Liver (tissue), 9 donors: ENCODE measurements around the gene SPANXD. TPM values are rescaled to one million over a fixed set of nuclear protein-coding genes. Genes with fewer than 3 reads are reported as not detected.

ENCODE experiments used
- DNase-seq: peaks from one replicate; pipeline ENCODE4 v3.0.0-alpha.2; 2017; ENCODE audit warnings: low spot score
- H3K27ac ChIP-seq, 2 donors: one replicate each; pipeline ENCODE4 v1.7.0; 2013; ENCODE audit warnings: inconsistent platforms in 2 of 2, low read length in 2 of 2, control low read depth in 1 of 2, low read depth in 1 of 2, mild to moderate bottlenecking in 1 of 2
- H3K27me3 ChIP-seq, 4 donors: one replicate each; pipeline versions ENCODE4 v1.6.1 to v1.7.0; 2013; ENCODE audit warnings: low read length in 3 of 4, inconsistent platforms in 1 of 4, mild to moderate bottlenecking in 1 of 4, moderate library complexity in 1 of 4; ENCODE audit not compliant: control insufficient read depth in 4 of 4, insufficient read depth in 4 of 4
- H3K36me3 ChIP-seq, 4 donors: one replicate each; pipeline versions ENCODE4 v1.6.1 to v1.7.0; 2013; ENCODE audit warnings: low read length in 3 of 4, mild to moderate bottlenecking in 3 of 4, low read depth in 1 of 4, moderate library complexity in 1 of 4; ENCODE audit not compliant: control insufficient read depth in 4 of 4, insufficient read depth in 3 of 4
- H3K4me1 ChIP-seq, 4 donors: one replicate each; pipeline versions ENCODE4 v1.6.1 to v1.7.0; 2013; ENCODE audit warnings: low read length in 3 of 4, mild to moderate bottlenecking in 3 of 4, moderate library complexity in 1 of 4; ENCODE audit not compliant: control insufficient read depth in 4 of 4, insufficient read depth in 4 of 4
- H3K4me3 ChIP-seq, 3 donors: one replicate each; pipeline versions ENCODE4 v1.6.1 to v1.7.0; 2013; ENCODE audit warnings: low read length in 3 of 3, control low read depth in 1 of 3, low read depth in 1 of 3, mild to moderate bottlenecking in 1 of 3
- H3K9ac ChIP-seq, 2 donors: one replicate each; pipeline ENCODE4 v1.7.0; 2013; ENCODE audit warnings: low read length in 2 of 2, mild to moderate bottlenecking in 2 of 2, moderate library complexity in 2 of 2, control low read depth in 1 of 2, low read depth in 1 of 2
- H3K9me3 ChIP-seq, 4 donors: one replicate each; pipeline versions ENCODE4 v1.6.1 to v1.7.0; 2013; ENCODE audit warnings: low read length in 3 of 4; ENCODE audit not compliant: control insufficient read depth in 4 of 4
- ATF3 ChIP-seq: IDR thresholded peaks from 2 replicates; pipeline ENCODE4 v1.6.1; 2016; ENCODE audit warnings: antibody characterized with exemption
- CTCF ChIP-seq: fragments of 150-350 bp; IDR thresholded peaks from 2 replicates; pipeline ENCODE4 v1.5.1; 2017; ENCODE audit warnings: improper control_type of control experiment, low read depth, low read length; ENCODE audit not compliant: missing input control
- EGR1 ChIP-seq, 2 donors: IDR thresholded peaks; 2 replicates each; pipeline ENCODE4 v1.6.1; 2016 to 2018; ENCODE audit warnings: antibody characterized with exemption in 2 of 2, low read depth in 2 of 2
- FOXA1 ChIP-seq: IDR thresholded peaks from 2 replicates; pipeline ENCODE4 v1.6.1; 2016; ENCODE audit warnings: antibody characterized with exemption
- FOXA2 ChIP-seq: IDR thresholded peaks from 2 replicates; pipeline ENCODE4 v1.6.1; 2016; ENCODE audit warnings: antibody characterized with exemption
- GABPA ChIP-seq, 2 donors: IDR thresholded peaks in 1 of 2; conservative IDR thresholded peaks in 1 of 2; 2 replicates each; pipeline ENCODE4 v1.6.1; 2016; ENCODE audit warnings: antibody characterized with exemption in 2 of 2, mild to moderate bottlenecking in 1 of 2, moderate library complexity in 1 of 2
- HNF4A ChIP-seq, 2 donors: conservative IDR thresholded peaks; 2 replicates each; pipeline ENCODE4 v1.6.1; 2016; ENCODE audit warnings: antibody characterized with exemption in 2 of 2, mild to moderate bottlenecking in 2 of 2
- HNF4G ChIP-seq: IDR thresholded peaks from 2 replicates; pipeline ENCODE4 v1.6.1; 2016; ENCODE audit warnings: antibody characterized with exemption
- JUND ChIP-seq, 2 donors: IDR thresholded peaks; 2 replicates each; pipeline ENCODE4 v1.6.1; 2016; ENCODE audit warnings: antibody characterized with exemption in 2 of 2
- NR2F2 ChIP-seq: IDR thresholded peaks from 2 replicates; pipeline ENCODE4 v1.6.1; 2016; ENCODE audit warnings: antibody characterized with exemption
- RAD21 ChIP-seq, 2 donors: IDR thresholded peaks; 2 replicates each; pipeline ENCODE4 v1.6.1; 2016; ENCODE audit warnings: antibody characterized with exemption in 2 of 2, mild to moderate bottlenecking in 2 of 2
- REST ChIP-seq: IDR thresholded peaks from 2 replicates; pipeline ENCODE4 v1.6.1; 2016; ENCODE audit warnings: antibody characterized with exemption, mild to moderate bottlenecking
- SP1 ChIP-seq: IDR thresholded peaks from 2 replicates; pipeline ENCODE4 v1.6.1; 2018; ENCODE audit warnings: antibody characterized with exemption, mild to moderate bottlenecking
- TAF1 ChIP-seq: conservative IDR thresholded peaks from 2 replicates; pipeline ENCODE4 v1.6.1; 2016; ENCODE audit warnings: antibody characterized with exemption, mild to moderate bottlenecking
- YY1 ChIP-seq: IDR thresholded peaks from 2 replicates; pipeline ENCODE4 v1.6.1; 2016; ENCODE audit warnings: antibody characterized with exemption, mild to moderate bottlenecking
- WGBS: extraction: QIAGEN DNeasy Blood & Tissue Kit; methylation state at CpG from one replicate; pipeline ENCODE4 v1.1.7; 2013; 5-methylcytosine and 5-hydroxymethylcytosine counted together
- polyA plus RNA-seq, 2 donors: library from polyadenylated mRNA; stranded (reverse) in 1 of 2; unstranded in 1 of 2; fragments of 200-250 nt in 1 of 2; fragments of >200 nt in 1 of 2; fragmentation: Nextera tagmentation in 1 of 2; extraction: Ambion mirVana in 1 of 2; gene quantifications; one replicate each; pipeline versions ENCODE4 v1.2.1 to v1.2.3, GENCODE V29; 2013 to 2015
- total RNA-seq, 2 donors: library from RNA; depleted of rRNA; stranded (reverse); fragments of >200 nt; gene quantifications; one replicate each; pipeline ENCODE4 v1.2.3, GENCODE V29; 2014
- TF ChIP-seq, protein P1 (sequence below): IDR thresholded peaks from 2 replicates; pipeline ENCODE4 v1.6.1; 2016; ENCODE audit warnings: antibody characterized with exemption
- TF ChIP-seq, protein P2 (sequence below): IDR thresholded peaks from 2 replicates; pipeline ENCODE4 v1.6.1; 2016; ENCODE audit warnings: antibody characterized with exemption
- donor health status: healthy.
- donor health status: healthy.
- donor health status: healthy.
- donor health status: healthy.
- donor health status: healthy.

SPANXD gene
- total and polyA plus RNA-seq, 4 donors = not detected

GRCh38 chrX:141736656-141737055 is 38.1 kb upstream of the SPANXD start:
- TF ChIP-seq YY1 (no peak), TAF1 (no peak), JUND (IDR thresholded peaks at IDR 0.05) (no peak), FOXA2 (no peak), SP1 (no peak), ATF3 (no peak)

DNA sequence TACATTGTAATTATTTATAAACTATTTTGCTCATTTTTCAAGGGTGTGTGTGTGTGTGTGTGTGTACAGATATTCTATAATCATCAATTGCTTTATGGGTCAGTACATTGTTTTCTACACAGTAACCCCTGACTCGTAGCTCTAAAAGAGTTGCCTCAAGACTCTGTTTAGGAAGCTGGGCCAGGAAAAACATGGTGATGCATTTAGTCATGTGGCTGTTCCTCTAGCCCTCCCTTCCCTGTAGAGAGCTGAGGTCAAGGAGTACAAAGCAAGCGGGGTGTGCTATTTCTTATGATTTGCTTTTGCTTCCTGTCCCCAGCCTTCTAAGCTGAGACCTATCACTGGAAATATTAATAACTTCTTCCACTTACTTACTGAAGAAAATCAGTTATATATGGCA is 34.8 kb upstream of the SPANXD start:
- no peaks in the 10 kb centered on the region for H3K9me3 ChIP-seq
- no peaks in the 10 kb centered on the region for H3K27me3 ChIP-seq
- no peak for TF ChIP-seq EGR1 (IDR thresholded peaks at IDR 0.05; ENCODE audit: low read depth in 2 of 2)
- no peak for TF ChIP-seq RAD21 (IDR thresholded peaks at IDR 0.05)
- no peak for TF ChIP-seq NR2F2
- TF ChIP-seq JUND (IDR thresholded peaks at IDR 0.05) = no peak
- no peak for TF ChIP-seq GABPA (IDR thresholded peaks at IDR 0.05 in 1 of 2, conservative IDR thresholded peaks at IDR 0.05 in 1 of 2)
- no peak for TF ChIP-seq CTCF
- no peak for TF ChIP-seq SP1
- no peak for TF ChIP-seq FOXA1
- TF ChIP-seq, protein P1, sequence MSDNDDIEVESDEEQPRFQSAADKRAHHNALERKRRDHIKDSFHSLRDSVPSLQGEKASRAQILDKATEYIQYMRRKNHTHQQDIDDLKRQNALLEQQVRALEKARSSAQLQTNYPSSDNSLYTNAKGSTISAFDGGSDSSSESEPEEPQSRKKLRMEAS = no peak
- no peak for TF ChIP-seq FOXA2
- TF ChIP-seq YY1 = no peak
- TF ChIP-seq, protein P2, sequence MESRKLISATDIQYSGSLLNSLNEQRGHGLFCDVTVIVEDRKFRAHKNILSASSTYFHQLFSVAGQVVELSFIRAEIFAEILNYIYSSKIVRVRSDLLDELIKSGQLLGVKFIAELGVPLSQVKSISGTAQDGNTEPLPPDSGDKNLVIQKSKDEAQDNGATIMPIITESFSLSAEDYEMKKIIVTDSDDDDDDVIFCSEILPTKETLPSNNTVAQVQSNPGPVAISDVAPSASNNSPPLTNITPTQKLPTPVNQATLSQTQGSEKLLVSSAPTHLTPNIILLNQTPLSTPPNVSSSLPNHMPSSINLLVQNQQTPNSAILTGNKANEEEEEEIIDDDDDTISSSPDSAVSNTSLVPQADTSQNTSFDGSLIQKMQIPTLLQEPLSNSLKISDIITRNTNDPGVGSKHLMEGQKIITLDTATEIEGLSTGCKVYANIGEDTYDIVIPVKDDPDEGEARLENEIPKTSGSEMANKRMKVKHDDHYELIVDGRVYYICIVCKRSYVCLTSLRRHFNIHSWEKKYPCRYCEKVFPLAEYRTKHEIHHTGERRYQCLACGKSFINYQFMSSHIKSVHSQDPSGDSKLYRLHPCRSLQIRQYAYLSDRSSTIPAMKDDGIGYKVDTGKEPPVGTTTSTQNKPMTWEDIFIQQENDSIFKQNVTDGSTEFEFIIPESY = no peak
- no peak for TF ChIP-seq HNF4A (conservative IDR thresholded peaks at IDR 0.05)
- no peak for TF ChIP-seq REST
- no peak for TF ChIP-seq HNF4G
- no peak for DNase-seq
- H3K4me1 ChIP-seq = no peaks in the 10 kb centered on the region
- whole genome bisulfite sequencing = 54% methylated on average over 2 of the region's 2 CpGs
- H3K4me3 ChIP-seq = no peak overlapping the region
- no peak overlapping the region for H3K27ac ChIP-seq
- H3K9ac ChIP-seq = no peak overlapping the region
- H3K36me3 ChIP-seq = no peaks in the 10 kb centered on the region

More at GRCh38 chrX:141736656-141737055, 38.1 kb upstream of the SPANXD start:
- Histone ChIP-seq H3K9ac (no peak overlapping the region), H3K27me3 (no peaks in the 10 kb centered on the region), H3K4me1 (no peaks in the 10 kb centered on the region), H3K27ac (no peak overlapping the region), H3K4me3 (no peak overlapping the region), H3K36me3 (no peaks in the 10 kb centered on the region), H3K9me3 (no peaks in the 10 kb centered on the region)
- 70% methylated on average over 3 of the region's 3 CpGs for WGBS
- no peak for DNase-seq
